Measurements from ENCODE around the gene TIPRL.

Gene TIPRL

DNA sequence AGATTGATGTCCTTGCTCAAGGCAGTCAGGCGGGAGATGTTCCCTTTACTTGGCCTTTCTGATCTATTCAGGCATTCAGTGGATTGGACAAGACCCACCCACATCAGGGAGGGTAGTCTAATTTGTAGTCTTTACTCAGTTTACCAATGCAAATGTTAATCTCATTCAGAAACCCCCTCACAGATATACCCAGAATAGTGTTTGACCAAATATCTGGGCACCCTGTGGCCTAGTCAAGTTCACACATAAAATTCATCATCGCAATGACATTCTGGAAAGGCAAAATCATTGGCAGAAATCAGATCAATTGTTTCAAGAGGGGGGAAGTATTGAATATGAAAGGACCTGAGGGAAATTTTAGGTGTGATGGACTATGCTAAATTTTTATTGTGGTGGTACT lies 34.6 kb downstream of the TIPRL start:
- FAIRE-seq (no peak), DNase-seq (ENCODE audit: low spot score) (no peak)

DNA sequence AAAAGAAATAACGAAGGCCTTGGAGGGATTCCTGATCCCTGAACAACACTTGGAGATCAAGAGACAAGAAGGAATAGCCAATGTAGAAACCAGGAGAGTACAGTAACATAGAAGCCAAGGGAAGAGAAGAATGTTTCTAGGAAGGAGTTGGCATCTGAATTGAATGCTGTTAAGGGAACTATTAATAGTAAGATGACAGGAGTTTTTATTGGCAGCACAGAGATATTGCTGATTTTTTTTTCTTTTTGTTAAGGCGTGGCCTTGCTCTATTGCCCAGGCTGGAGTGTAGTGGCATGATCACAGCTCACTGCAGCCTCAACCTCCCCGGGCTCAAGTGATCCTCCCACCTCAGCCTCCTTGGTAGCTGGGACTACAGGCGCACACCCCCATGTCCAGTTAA lies 37.4 kb downstream of the TIPRL start:
- DNase-seq (ENCODE audit: low spot score), result no peak
- FAIRE-seq, result no peak

DNA sequence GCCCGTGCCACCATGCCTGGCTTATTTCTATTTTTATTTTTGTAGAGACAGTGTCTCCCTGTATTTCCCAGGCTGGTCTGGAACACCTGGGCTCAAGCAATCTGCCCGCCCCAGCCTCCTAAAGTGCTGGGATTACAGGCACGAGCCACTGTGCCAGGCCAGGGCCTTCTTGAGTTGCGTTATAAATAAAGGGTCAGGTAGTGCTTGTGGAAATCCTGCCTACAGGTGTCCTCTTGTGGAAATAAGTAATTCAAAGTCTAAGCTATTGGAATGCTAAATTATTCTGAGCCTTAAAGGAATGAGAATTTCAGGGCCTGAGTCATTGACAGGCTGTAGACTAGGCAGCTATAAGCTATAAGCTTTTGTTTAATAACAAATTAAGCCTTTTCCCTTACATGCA lies 38.9 kb downstream of the TIPRL start:
- FAIRE-seq, result no peak
- DNase-seq (ENCODE audit: low spot score), result no peak

DNA sequence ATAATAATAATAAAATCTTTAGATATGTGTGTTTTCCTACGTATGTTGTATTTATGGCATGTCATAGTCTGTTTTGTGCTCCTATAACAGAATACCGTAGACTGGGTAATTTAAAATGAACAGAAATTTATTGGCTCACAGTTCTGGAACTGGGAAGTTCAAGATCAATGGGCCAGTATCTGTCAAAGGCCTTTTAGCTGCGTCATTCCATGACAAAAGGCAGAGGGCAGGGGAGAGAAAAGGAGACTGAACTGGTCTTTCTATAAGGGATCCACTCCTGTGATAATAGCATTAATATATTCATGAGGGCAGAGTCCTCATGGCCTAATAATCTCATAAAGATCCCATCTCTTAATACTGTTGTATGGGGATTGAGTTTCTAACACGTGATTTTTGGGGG lies 39.9 kb downstream of the TIPRL start:
- DNase-seq (ENCODE audit: low spot score), result no peak
- no peak for FAIRE-seq

DNA sequence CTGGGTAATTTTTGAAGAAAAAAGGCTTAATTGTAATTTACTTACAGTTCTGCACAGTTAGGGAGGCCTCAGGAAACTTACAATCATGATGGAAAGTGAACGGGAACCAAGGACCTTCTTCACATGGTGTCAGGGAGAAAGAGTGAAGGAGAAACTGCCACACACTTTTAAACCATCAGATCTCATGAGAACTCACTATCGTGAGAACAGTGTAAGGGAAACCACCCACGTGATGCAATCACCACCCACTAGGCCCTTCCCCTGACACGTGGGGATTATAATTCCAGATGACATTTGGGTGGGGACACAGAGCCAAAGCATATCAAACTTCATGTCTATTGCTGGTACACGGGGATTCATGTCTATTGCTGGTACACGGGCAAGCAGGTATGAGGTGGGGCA lies 41.7 kb downstream of the TIPRL start:
- DNase-seq (ENCODE audit: low spot score), result no peak
- FAIRE-seq, result no peak

DNA sequence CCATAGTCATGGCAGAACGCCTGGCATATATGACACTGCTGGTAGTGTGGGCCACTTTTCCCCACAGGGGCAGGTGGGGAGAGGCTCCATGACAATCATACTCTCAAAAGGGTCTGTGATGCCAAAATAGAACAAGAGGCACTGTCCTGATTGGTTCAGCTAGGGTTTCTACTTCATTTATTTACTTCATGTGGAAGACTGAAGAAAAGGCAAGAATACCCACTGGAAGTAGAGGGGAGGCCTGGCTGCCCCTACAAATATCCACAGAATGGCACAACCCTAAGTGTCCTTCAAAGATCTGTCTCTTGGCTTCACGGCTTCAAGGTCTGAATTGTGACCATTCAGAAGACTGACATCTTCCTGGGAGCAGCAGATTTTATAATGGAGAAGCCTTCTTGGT lies 42.5 kb downstream of the TIPRL start:
- DNase-seq (ENCODE audit: low spot score), result no peak
- FAIRE-seq, result no peak

DNA sequence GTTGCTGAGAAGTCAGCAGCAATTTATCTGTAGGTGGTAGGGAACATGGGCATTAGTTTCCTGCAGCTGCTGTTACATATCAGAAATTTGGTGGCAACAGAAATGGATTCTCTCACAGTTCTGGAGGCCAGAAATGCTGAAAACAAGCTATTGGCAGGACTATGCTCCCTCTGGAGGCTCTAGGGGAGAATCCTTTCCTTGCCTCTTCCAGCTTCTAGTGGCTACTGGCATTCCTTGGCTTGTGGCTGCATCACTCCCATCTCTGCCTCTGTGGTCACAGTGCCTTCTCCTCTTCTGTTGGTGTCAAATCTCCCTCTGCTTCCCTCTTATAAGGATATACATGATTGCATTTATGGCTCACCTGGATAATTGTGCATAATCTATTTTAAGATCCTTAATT lies 44.5 kb downstream of the TIPRL start:
- DNase-seq (ENCODE audit: low spot score), result no peak
- FAIRE-seq, result no peak

DNA sequence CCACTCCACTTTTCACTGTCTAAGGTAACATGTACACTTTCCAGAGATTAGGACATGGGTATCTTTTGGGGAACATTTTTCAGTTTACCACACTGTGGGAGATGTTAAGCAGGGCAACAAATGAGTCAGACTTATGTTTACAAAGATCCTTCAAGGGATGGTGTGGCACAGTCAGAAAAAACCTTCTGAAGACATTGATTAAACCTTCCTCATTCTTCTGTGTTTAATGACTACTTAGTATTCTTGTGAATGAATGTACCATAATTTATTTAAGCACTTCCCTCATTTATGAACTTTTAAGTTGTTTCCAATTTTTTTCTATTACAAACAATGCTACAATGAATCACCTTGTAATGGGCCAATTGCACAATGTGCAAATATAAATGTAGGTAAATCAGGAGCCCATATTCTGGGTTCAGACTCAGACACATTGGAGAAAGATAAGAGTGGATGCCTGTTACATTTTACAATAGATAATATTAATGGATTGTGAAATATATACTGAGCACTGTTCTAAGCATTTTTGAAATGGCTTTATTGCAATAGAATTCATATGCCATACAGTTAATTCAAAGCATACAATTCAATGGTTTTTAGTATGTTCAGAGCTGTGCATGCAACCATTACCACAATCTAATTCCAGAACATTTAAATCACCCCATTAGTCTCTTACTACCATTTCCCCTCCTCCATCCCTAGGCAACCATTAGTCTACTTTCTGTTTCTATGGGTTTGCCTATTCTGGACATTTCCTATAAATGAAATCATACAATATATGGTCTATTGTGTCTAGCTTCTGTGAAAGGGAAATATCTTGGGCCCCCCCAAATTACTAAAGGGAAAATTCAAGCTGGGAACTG lies 45.1 kb downstream of the TIPRL start:
- no peak for DNase-seq (ENCODE audit: low spot score)
- no peak for FAIRE-seq

DNA sequence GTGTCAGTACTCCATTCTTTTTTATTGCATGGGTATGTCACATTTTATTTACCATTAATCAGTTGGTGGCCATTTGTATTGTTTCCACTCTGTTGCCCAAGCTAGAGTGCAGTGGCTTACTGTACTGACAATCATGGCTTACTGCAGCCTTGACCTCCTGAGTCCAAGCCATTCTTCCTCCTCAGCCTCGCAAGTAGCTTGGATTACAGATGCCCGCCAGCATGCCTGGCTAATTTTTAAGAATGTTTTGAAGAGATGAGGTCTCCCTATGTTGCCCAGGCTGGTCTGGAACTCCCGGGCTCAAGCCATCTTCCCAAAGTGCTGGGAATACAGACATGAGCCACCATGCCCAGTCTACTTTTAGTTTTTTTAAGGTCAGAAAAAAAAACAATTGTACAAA lies 46.2 kb downstream of the TIPRL start:
- DNase-seq (ENCODE audit: low spot score) (no peak), FAIRE-seq (no peak)

DNA sequence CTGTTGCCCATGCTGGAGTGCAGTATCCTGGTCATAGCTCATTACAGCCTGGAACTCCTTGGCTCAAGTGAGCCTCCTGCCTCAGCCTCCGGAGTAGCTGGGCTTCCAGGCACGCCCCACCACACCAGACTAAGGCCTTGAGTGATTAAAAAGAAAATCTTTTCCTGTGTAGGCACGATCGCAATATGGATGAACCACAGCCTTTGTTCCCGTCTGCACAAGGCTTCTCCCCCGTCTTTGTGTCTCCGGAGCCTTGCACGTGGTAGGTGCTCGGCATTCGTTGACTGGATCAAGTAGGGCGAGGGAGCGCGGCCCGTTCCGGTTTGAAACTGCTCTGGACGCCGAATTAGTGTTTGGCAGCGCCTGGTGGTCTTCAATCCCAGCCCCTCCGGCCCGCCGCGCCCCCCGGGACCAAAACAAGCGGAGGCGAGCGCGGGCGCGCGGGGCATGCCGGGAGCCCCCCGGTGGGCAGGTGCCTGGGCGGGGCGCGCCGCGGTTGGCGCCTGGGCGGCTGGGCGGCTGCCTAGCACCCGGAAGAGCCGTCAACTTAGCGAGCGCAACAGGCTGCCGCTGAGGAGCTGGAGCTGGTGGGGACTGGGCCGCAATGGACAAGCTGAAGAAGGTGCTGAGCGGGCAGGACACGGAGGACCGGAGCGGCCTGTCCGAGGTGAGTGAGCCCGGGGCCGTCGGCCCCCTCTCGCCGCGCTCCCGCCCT lies 46.9 kb downstream of the TIPRL start, which contains the start of gene SFT2D2:
Gene SFT2D2 (plus strand): TSS at position 529 of the 715 bp plus-strand sequence. CDS start 76 bp downstream, at position 605.
- FAIRE-seq (no peak), DNase-seq (ENCODE audit: low spot score) (peak; percentile 94)

DNA sequence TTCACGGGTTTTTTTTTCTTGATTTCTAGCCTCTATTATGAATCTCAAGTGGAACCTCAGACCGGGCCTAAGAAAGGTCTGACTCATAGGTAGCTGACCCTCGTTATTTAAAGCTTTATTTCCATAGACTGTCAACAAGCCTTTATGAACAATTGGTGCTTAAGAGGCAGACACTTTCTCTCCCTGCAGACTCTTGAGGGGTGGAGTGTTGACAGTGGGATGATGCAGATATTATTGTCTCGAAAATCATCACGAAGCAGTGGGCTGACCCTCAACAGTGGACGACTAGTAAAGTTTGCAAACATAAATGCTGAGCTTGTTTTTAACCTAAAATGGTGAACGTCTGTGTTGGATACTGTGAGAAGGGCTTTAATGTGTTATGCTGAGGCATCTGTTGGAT lies 48.9 kb downstream of the TIPRL start:
- no peak for DNase-seq (ENCODE audit: low spot score)
- no peak for FAIRE-seq

DNA sequence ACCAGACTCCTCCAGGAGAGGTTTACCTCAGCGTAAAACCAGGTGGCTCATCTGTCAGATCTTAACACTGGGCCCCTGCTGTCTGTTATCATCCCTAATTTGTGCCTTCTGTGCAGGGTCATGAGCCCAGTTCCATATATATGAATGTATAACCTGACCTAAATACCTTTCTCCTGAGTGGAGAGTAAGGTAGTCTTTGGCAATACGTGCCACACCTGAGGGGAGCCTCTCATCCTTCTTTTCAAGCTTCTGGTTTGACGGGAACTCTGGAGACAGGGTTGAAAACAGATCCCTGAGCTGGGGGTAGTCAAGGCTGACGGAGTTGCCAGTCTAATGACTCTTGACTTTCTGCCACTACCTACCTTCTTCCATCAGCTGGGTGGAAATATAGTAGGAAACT lies 51.1 kb downstream of the TIPRL start:
- FAIRE-seq (no peak), DNase-seq (ENCODE audit: low spot score) (no peak)

DNA sequence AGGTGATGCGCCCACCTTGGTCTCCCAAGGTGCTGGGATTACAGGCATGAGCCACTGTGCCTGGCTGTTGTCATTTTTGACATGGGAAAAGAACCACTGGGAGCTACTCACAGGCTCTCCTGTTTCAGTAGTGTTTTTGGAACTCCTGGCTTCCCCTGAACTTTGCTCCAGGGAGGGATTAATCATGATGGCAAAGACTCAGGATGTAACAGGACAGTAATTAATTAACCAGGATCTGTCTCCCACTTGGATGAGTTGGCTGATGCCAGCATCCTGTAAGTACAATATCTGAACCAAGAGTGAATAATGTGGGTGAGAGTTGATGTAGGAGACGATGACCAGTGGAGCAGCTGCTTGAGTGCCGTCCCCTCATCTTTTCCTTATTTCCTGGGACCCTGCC lies 51.9 kb downstream of the TIPRL start:
- no peak for DNase-seq (ENCODE audit: low spot score)
- FAIRE-seq, result no peak

DNA sequence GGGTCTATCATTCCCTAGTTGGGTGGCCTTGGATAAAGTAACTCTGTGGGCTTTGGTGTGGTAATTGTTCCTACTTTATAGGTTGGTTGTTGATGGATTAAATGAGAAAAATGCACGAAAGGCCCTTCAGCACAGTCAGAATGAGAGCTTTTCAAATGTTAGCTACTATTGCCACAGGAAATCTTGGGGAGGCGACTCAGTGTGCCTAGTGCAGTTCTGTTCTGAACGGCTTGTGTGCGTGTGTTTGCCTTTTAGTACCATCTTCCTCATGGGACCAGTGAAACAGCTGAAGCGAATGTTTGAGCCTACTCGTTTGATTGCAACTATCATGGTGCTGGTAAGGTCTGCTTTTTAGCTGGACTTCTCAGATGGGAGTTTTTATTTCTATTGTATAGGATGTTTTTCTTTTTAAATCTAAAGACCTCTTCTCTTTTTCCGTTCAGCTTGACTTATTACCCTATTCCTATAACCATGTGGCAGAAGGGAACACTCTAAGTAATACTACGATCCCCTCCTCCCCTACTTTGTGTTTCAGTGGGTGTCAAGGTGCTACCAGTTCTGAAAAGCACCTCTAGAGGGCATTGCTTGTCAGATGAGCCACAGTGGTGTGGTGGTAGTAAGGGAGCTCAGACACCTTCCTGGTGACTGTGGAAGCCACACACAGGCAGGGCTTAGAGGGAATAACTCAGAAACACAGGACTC lies 56.2 kb downstream of the TIPRL start:
- no peak for FAIRE-seq
- peak; percentile 60 for DNase-seq (ENCODE audit: low spot score)

DNA sequence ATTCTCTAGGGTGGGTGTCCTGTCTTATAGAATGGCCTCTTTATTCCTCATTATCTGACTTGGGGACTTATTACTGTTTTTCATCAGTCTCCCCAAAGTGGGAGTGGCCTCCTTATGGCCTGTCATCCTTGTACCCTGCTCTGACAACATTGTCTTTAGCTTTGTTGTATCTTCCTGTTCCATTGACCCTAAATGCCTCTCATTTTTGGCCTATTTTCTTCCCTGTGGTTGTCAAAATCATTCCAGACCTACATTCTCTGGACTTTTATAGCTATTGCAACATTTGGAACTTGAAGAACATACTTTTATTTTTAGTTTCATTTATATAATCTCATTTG lies 56.8 kb downstream of the TIPRL start:
- DNase-seq (ENCODE audit: low spot score), result no peak
- FAIRE-seq, result no peak

DNA sequence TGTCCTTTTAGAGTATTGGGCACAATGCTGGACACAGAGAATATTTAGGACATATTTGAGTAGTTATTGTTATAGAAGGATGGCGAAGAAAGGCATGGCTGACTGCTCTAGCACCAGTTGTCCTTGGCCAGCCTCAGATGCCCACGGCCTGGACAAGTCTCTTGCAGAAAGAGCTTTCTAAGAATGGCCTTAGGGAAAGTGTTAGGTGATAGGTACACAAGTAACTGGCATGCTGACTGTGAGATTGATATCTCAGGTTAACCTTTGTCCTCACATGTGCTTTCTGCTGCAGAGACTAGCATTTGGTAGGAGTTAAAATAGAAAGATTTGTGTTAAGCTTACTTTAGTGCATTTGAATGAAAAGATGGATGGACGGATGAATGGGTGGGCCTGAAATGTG lies 57.2 kb downstream of the TIPRL start:
- DNase-seq (ENCODE audit: low spot score), result no peak
- no peak for FAIRE-seq

DNA sequence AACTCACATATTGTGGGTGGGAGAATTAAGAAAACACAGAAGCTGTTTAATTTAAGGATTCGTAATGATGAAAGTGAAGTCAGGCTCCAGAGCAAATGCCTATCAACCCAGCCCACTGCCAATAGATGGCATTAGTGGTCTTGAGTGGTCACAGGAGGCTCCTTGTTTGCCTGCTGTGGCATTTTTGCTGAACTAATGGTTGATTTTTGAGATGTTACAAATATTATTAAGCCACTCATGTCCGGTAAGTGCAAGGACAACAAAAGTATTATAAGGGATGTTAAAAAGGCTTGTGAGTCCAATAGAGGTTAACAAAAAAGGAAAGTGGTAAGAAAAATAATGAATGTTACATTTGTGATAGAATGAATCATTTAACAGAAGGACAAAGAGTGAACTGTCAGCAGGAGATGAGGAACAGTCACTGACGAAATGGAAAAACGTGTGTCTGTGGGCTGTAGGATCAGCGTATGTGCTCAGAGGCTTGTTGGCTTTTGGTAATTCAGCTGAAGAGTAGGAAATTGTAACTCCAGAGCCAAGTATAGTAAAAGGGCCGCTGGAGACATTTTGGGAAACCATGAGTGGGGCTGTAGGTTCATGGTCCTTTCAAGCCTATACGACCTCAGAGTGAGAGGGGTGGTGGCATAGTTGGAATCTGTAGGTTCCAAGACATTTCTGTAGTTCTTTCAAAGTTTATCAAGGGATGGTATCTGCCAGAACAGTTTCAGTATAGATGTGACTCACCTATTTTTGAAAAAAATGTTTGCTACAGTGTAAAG lies 58.3 kb downstream of the TIPRL start:
- no peak for FAIRE-seq

DNA sequence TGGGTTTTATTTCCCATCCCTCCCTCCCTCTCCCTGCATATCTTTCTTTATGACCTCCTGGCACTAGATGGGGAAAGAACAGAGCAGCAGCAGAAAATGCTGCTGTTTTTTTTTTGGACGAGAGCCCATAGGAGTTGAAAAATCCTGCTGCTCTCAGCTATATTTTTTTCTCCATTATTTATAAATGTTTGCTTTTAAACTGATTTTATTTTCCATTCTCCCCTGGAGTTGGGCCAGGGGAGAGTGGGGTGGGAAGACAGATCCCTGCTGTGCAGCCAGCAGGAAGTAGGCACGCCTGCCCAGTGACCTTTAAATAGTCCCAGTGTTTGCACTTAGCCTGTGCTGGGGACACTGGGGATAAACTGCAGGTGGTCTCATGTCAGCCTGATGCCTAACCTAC lies 64.4 kb downstream of the TIPRL start:
- no peak for FAIRE-seq
- no peak for DNase-seq (ENCODE audit: low spot score)

More for the DNA sequence above, 58.3 kb downstream of the TIPRL start:
- no peak for DNase-seq (ENCODE audit: low spot score)

DNA sequence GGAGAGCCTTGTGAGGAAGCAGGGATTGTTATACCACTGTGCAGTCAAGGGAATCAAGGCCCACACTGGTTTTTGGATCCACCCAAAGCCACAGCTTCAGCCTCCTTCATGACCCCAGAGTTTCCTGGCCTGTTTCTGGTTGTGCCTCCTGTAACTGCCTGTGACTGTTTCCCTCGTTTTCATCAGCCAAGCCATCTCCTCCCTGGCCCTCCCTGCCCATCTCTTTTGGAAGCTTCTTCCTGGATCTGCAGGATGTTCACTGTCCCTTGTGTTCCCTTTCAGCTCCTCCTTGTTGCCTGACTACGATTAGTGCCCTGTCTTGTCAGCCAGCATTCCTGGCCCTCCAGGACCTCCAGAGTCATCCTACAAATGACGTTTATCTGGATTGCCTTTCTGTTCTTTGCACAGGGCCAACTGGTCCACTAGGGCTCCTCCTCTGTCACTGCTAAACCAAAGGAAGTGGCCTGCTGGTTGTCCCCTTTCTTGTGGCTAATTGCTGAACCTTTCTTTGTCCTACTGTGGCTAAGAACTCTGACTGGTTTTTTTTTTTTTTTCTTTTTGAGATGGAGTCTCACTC lies 65.0 kb downstream of the TIPRL start:
- FAIRE-seq (no peak), DNase-seq (ENCODE audit: low spot score) (no peak)

DNA sequence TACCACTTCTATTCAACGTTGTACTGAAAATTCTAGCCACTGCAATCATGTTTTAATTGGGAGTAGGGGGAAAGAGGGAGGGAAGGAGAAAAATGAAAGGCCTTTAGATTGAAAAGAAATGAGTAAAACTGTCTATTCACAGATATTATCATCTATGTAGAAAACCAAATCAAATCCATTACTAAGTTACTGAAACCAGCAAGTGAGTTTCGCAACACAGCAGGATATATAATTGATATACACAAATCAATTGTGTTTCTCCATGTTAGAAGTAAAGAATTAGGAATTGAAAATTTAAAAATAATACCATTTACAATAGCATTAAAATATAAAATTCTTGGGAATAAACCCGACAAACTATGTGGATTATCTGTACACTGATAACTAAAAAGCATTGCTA lies 66.3 kb downstream of the TIPRL start:
- no peak for FAIRE-seq

DNA sequence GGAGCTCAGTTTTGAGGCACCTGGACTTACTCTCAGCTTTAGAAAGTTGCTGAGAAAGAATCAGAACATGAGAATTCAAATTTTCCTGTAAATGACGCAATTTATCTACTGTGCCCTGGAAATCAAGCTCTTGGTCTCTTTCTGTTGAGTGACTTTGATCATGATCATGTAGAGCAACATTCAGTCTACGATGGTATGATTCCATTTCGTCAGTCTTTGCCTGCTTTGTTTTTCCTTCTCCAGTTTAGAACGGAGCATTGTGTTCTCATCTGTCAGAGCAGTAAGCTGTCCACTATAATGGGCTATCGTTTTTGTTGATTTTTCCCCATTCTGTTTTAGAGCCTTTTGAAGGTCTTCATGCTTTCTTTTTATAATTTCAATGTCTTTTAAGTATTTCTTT lies 67.7 kb downstream of the TIPRL start:
- DNase-seq (ENCODE audit: low spot score) (no peak), FAIRE-seq (no peak)

More for the DNA sequence above, 66.3 kb downstream of the TIPRL start:
- no peak for DNase-seq (ENCODE audit: low spot score)

All from urothelium cell line (cell line).